Stimulated activated CD4-positive, alpha-beta T cell treated with anti-CD3 and anti-CD28 coated beads, Interleukin-4, amount 100 ng/mL, for 24 hours (primary cell): ENCODE results near the gene UPF1.

ENCODE experiments used
- DNase-seq: peaks from one replicate; pipeline ENCODE4 v3.0.0-alpha.2; 2020

The UPF1 gene

GRCh38 chr19:18876865-18877264 is 45.1 kb downstream of the UPF1 start:
- no peak for DNase-seq

- DNase-seq, result no peak
These were observed 46.5 kb downstream of the UPF1 start for GRCh38 chr19:18878058-18878797.

GRCh38 chr19:18878858-18879578 is 47.3 kb downstream of the UPF1 start:
- DNase-seq, result no peak

- DNase-seq, result no peak
These were observed 48.0 kb downstream of the UPF1 start for GRCh38 chr19:18879579-18880373.

GRCh38 chr19:18881491-18881890 is 49.7 kb downstream of the UPF1 start:
- DNase-seq, result no peak

- DNase-seq, result no peak
These were observed 52.0 kb downstream of the UPF1 start for GRCh38 chr19:18883526-18884304.

- no peak for DNase-seq
These were observed 55.2 kb downstream of the UPF1 start for GRCh38 chr19:18886972-18887371.

GRCh38 chr19:18889949-18890745 is 58.4 kb downstream of the UPF1 start:
- no peak for DNase-seq

GRCh38 chr19:18893587-18894253 is 62.0 kb downstream of the UPF1 start:
- DNase-seq, result no peak

GRCh38 chr19:18894254-18895037 is 62.7 kb downstream of the UPF1 start:
- no peak for DNase-seq

GRCh38 chr19:18895038-18895823 is 63.5 kb downstream of the UPF1 start:
- DNase-seq, result no peak

GRCh38 chr19:18895824-18896341 is 64.1 kb downstream of the UPF1 start, which contains the start of gene CERS1:
TSS of gene CERS1 (minus strand) at chr19:18896158. CDS start at chr19:18896072, 86 bp downstream.
- DNase-seq, result no peak

GRCh38 chr19:18896421-18896841 is 64.7 kb downstream of the UPF1 start:
- no peak for DNase-seq

- DNase-seq, result no peak
These were observed 65.6 kb downstream of the UPF1 start for GRCh38 chr19:18897094-18898029.

- no peak for DNase-seq
These were observed 66.4 kb downstream of the UPF1 start for GRCh38 chr19:18898081-18898606.

- DNase-seq, result no peak
These were observed 67.0 kb downstream of the UPF1 start for GRCh38 chr19:18898607-18899408.
